HG02885 (cell line): Measurements from ENCODE around the gene KLHL17.

Experiments
- ATAC-seq: cut with Tn5 transposase; IDR thresholded peaks from one replicate; pipeline ENCODE4 v1.9.1; 2021; ENCODE audit warnings: mild to moderate bottlenecking; ENCODE audit not compliant: unreplicated experiment, poor library complexity

KLHL17 gene

DNA sequence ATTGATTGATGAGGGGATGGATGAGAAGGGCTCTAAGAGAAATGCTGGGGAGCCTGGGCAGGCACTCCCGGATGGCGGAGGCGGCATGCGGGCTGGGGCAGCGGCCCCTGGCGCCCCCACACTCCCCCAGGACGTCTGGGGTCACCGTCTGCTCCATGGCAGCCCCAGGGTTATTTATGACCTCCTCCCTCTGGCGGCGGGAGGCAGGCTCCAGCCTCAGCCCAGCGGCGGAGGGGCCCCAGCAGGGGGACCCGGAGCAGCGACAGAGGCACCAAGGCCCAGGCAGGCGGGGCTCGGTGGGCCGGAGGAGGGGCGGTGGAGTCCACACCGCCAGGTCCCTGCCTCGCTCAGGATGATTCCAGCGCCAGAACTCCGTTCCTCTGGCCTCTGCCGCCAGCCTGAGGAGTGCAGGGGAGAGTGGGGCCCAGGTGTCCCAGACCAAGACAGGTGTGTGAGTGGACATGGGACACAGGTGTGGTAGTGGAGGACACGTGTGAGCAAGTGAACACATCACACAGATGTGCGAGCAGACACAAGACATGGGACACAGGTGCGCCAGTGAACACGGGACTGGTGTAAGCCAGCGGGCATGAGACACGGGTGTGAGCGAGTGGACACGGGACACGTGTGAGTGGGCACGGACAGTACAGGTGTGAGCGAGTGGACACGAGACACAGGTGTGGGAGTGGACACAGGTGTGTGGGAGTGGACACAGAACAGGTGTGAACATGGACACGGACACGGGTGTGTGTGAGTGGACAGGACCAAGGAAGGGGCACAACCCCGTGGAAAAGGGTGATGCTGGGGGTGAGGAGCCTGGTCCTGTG lies 39.2 kb upstream of the KLHL17 start:
- ATAC-seq, result no peak

DNA sequence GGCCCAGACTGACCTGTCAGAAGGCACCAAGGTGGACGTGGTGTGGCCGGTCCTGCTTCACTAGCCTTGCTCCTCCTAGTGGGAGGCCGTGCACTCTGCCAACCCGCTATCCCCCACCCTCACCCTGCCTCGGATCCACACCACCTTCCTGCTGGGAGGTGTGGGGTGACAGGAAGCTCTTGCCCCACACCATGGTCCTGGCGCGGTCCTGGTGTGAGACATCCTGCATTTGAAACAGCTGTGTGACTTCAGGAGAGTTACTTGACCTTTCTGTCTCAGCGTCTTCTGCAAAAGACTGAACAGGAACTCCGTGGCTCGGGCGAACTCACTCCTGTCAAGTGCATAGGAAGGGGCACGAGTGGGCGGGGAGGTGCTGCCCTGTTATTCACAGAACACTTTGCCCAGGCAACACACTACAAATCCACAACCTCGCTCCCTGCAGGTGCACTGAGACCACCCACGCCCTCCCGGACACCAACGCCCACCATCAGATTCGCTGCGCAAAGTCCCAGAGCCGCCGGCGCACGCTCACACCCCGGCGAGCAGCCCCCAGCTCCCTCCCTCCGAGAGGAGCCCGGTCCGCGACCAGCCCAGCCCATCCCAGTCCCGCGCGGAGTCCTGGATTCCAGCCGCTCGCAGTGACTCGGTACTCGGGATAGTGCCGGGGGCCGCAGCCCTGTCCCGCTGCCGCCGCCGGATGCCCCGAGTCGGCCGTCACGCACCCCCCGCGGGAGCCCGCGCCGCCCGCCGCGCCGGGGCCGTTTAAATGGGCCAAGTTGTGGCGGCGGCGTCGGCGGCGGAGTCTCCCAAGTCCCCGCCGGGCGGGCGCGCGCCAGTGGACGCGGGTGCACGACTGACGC lies 37.0 kb upstream of the KLHL17 start, which contains the start of gene SAMD11:
TSS of gene SAMD11 (plus strand) at position 793 of the 860 bp plus-strand sequence. CDS start 509 bp downstream, outside the sequence.
- ATAC-seq, result no peak

DNA sequence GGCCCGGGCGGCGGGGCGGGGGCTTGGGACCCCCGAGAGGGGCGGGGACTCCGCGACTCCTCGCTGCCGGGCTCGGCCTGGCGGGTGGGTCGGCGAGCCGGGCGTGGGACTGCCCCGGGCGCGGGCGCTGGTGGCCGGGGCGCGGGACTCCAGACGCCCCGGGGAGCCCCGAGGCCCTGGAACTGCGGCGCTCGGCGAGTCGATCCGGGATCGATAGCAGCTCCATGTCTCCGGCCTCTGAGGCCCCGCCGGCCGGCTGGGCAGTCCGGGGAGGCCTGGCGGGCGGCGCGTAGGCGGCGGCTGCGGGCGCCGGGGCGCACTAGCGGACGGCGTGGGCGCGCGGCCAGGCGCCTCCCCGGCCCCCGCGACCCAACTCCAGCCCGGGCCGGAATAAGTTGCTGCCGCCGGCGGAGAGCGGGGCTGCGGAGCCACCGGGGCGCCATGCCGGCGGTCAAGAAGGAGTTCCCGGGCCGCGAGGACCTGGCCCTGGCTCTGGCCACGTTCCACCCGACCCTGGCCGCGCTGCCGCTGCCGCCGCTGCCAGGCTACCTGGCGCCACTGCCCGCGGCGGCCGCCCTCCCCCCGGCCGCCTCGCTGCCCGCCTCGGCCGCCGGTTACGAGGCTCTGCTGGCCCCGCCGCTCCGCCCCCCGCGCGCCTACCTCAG lies 36.3 kb upstream of the KLHL17 start:
- ATAC-seq, result no peak

DNA sequence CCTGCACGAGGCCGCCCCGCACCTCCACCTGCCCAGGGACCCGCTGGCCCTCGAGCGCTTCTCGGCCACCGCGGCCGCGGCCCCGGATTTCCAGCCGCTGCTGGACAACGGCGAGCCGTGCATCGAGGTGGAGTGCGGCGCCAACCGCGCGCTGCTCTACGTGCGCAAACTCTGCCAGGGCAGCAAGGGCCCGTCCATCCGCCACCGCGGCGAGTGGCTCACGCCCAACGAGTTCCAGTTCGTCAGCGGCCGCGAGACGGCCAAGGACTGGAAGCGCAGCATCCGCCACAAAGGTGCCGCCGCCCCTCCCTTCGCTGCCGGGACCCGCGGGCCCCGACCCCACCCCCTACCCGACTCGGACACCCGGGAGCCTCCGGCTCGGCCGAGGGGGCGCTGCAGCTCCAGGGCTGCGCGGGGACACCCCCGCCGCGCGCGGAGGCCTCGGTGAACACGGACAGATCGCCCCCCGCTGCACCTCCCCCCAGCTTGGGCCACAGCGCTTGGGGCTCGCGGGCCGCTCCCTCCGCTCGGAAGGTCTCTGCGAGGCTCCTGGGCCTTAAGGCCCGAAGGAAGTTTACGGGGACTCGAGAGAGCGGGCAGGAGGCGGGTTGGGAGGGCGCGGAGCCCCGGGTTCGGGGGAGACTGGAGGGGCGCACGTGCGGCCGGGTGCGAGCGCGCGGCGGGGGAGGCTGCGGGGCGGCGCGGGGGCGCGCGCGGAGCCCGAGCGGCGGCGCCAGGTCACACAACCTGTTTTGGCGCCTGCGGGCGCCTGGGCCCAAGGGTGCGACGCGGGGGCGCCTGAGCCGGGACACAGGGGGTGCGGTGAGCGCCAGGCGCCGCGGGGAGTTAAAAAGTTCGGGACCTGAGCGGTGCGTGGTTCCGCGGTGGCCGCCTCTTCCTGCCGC lies 35.5 kb upstream of the KLHL17 start:
- ATAC-seq, result no peak

DNA sequence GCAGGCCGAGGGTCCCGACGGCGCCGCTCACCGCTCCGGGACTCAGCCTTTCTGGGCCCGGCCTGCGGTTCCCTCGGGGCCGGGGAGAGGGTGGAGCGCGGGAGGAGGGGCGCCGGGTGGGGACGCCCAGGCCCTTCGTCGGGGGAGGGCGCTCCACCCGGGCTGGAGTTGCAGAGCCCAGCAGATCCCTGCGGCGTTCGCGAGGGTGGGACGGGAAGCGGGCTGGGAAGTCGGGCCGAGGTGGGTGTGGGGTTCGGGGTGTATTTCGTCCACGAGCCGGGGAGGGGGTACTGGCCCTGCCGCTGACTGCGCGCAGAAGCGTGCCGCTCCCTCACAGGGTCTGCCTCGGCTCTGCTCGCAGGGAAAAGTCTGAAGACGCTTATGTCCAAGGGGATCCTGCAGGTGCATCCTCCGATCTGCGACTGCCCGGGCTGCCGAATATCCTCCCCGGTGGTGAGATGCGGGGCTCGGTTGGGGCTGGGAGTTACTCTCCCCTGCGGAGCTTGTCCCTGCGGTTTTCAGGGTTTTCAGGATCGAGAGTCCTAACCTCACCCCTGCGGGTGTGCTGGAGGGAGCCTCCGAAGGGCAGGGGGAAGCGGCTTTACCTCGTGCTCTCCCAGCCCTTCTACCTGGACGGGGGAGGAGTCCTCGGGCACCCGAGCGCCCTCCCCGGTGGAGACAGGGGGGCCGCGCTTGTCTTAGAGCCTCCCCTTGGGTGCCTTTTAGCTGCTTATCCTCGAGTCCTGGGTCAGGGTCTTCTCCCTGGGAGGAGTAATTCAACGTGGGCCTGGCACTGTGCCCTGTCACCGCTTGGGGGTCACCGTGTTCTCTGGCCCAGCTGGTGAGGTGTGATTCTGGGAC lies 34.6 kb upstream of the KLHL17 start:
- ATAC-seq, result no peak

DNA sequence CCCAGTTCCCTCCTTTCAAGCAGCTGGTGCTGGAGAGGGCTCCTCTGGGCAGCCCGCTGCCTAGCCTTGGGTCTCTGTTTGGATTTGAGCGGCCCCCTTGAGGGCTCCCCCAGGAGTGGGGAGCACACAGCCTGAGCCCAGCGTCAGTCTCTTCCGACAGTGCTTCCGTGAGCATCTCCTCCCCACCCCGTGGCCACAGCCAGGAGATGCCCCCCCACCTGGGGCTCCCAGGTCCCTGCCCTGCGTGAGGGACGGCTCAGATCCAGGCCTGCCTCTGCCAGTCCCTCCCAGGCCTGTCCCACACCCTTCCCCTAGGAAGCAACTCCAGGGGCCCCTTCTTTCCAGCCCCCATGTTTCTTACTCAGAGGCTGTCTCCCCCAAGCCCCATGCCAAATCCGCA lies 33.1 kb upstream of the KLHL17 start:
- no peak for ATAC-seq

DNA sequence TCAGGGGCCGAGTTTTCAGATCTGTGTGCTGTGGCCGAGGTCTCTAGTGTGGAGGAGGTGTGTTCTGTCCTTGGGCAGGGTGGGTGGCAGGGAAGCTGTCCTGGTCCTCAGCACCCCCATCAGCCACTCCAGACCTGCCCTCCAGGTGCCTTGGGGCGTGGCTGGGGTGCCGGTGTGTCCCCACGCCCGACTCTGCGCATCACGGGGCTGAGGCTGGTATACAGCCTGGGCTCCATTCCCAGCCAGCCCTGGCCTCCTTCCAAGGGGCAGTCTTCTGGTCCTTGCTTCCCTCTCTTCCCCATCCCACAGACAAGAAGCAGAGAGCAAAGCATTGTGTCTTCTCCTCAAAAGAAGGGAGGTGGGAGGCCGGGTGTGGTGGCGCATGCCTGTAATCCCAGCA lies 32.6 kb upstream of the KLHL17 start:
- no peak for ATAC-seq

DNA sequence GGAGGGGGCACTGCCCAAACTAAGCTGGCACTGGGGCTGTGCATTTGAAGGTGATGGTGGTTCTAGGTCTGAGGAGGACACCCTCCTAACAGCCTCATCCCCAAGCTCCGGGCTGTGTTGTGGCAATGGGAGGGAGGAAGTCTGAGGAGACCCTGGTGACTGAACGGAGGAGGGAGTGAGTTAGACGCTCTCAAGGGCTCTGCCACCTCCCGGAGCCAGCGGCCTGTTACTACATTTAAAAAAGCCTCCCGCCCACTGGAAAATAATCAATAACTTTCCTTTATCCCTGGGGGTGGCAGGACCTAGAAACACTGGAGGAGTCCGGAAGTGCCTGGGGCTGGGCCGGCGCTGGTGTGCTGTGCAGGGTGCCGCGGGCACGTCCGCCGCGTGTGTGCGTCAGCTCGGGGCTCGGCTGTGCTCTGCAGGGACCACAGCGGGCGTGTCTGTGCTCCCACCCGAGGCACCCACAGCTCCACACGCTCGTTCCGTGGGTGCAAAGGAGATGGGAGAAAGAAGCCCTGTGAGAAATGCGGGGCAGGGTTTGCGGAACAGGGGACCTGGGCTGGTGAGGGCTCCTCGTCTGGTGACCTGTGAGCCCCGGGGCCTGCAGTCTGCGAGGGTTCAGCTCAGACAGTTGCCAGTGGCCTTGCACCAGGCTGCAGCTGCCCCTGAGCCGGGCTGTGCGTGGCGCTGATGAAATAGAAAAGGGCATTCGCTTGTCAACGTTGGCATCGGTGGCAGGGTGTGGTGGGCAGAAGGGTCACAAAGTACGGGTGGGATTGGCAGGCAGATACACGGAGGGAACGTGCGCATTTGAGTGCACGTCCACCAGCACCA lies 31.3 kb upstream of the KLHL17 start:
- ATAC-seq, result no peak

DNA sequence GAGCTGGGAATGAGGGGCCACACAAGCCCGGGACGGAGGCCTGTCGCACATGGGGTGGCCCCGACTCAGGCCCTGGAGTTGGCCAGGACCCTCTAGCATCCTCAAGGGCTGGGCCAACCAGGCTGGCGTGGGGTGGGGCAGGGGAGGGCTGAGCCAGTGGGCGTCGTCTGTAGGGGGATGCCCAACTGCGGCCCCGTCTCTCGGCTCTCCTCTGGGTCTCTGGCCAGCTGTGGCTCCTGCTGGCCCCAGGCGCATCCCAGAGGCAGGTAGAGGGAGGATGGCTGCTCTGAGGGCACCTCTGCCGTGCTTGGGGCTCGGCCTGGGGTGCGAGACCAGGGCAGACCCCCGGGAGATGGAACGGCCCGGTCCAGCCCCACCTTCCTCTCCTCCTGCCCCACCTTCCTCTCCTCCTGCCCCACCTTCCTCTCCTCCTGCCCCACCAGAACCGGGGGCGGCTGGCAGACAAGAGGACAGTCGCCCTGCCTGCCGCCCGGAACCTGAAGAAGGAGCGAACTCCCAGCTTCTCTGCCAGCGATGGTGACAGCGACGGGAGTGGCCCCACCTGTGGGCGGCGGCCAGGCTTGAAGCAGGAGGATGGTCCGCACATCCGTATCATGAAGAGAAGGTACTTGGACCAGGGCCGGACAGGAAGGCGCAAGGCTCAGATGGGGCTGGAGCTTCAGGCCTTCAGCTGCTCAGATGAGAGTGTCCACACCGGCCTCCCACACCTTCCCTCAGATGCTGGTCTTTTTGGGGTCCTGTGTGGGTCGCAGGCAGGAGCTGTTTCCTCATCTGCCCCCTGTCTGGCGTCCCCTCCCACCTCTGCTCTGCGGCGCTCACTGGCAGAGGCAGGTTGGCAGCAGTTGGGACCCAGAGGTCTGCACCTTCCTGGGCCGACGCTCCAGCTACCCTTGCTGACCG lies 30.4 kb upstream of the KLHL17 start:
- no peak for ATAC-seq

DNA sequence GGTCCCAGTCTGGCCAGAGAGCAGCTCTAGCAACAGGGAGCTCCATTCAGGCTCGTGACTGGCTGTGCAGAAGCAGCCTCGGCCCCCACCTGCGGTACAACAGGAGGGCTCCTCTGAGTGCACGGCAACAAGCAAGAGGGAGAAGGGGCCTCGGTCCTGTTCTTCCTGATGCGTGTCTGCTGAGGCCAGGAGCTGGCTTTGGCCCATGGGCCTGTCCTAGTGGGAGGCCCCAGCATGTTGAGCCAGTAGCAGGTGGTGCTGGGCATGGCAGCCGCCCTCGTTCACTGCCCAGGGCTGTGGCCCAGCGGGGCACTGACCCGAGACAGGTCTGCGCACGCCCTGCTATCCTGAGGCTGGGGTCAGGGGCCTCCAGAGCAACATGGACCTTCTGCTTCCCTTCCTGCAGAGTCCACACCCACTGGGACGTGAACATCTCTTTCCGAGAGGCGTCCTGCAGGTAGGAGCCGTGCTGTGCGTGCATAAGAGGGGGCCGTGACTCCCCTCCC lies 29.7 kb upstream of the KLHL17 start:
- ATAC-seq, result no peak

DNA sequence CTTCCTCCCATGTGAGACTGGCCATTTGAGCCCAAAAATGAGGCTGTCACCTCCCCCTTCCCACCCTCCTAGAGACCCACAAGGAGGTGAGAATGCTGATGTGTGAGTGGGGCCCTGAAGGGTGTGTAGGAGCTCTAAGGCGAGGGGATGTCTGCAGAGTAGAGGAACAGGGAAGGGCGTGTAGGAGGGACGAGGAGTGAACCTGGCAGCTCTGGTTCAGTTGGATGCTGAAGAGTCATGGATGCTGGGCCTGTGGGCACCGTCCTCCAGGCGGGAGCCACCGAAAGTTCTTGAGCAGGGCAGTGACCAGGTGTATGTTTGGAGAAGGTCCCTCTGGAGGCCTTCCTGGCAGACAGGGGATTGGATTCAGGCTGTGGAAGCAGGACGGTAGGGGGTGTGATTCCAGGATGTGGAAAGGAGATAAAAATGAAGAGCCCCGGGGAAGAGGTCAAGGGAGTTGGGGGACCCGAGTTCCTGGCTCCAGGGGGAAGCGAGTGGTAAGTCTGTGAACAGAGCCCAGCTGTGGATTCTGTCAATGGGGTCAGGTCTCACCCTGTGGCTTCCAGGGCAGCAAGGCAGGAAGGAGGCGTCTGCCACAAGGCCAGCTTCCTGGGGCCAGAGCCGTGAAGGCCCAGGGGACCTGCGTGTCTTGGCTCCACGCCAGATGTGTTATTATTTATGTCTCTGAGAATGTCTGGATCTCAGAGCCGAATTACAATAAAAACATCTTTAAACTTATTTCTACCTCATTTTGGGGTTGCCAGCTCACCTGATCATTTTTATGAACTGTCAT lies 28.8 kb upstream of the KLHL17 start:
- no peak for ATAC-seq

DNA sequence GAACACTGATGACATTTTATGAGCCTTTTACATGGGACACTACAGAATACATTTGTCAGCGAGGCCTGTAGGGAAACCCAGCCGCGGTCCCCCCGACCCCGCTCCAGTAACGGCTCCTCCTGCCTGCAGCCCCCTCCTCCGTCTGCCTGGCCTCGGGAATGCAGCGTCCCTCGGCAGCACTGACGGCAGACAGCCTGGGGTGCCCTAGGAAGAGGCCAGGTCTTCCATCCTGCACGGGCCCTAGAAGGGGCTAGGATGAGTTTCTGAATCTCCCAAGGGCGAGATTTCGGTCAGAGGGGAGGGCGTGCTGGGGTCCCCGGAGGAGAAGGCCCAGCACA lies 28.2 kb upstream of the KLHL17 start:
- no peak for ATAC-seq

DNA sequence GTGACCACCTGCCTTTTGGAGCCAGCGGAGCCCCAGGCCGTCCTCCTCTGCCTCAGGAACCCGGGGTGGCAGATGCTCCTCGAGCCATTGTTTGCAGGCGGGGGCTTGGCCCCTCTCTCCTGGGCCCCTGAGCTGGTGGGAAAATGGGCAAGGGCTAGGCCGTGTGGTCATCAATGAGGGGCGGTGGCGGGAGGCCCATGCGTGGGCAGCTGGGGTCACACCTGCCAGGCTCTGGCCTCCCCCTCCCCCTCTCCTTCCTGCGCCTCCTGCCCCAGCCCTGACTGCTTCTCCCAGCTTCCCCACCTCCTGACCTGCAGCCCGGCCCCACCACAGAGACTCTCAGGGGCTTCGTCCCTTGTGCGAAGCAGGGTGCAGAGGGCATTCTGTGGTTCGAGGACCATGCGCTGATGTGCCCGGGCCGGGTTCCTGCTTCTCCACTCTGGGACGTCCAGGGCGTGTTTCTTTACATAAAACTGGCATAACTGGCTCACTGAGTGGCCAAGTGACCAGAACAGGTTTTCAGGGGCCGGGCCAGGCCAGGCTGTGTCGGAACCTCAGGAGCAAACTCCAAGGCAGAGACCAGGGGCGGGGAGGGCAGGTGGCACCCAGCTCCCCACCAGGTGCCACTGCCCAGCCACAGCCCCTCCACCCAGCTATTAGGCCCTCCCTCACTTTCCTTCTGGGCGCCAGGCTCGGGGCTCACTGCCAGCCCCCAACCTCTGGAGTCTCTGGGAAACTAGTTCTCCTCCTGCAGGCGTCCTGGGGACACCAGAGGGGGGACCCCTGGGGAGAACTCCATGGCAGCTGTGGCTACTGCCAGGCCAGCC lies 27.4 kb upstream of the KLHL17 start:
- ATAC-seq, result no peak

DNA sequence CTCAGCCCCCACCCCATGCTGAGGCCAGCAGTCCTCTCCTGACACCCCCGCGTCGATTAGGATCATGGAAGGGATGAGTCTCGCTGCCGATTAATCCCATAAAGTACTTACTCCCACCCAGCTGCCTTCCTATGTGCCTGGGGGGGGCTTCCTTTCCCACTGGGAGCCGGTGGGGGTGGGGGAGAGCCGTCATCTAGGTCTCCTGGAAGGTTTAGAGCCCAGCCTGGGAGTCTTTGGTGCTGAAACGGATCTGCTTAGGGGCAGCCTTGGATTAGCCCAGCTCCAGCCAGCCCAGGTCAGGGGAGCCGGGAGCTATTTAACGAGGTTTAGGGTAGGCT lies 26.8 kb upstream of the KLHL17 start:
- no peak for ATAC-seq

DNA sequence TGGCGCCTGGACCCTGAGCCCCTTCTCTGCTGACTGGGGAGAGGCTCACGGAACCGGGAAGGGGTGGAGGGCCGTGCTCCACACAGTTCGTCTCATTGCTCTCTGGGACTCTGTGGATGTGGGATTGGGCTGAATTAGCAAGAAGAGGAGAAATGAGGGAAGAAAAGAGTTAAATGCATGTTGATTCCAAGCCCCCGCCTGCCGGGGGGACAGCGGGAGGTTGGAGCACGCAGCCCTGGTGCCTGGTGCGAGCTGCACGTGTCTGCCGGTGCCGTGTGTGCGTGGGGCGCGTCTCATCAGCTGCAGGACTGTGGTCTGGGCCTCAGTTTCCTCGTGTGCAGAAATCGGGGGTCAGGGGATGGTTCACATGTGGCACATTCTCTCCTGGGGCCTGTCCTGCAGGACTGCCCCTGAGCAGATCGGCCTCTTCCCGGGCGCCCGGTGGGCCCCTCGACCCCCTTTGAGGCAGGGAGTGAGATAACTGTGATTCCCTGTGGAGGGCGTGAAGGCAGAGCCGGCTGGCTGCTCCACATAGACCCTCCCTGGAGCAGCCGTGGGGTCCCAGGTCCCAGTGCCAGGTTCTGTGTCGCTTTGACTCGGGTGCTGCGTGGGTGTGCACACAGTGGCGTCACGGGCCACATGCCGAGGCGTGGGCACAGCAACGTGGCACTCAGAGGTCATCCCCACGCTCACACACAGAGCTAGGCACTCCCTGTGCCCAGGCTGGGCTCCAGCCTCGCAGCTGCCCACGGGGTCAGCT lies 25.2 kb upstream of the KLHL17 start:
- ATAC-seq, result no peak
